ENCODE data around the gene COL25A1.

DNA sequence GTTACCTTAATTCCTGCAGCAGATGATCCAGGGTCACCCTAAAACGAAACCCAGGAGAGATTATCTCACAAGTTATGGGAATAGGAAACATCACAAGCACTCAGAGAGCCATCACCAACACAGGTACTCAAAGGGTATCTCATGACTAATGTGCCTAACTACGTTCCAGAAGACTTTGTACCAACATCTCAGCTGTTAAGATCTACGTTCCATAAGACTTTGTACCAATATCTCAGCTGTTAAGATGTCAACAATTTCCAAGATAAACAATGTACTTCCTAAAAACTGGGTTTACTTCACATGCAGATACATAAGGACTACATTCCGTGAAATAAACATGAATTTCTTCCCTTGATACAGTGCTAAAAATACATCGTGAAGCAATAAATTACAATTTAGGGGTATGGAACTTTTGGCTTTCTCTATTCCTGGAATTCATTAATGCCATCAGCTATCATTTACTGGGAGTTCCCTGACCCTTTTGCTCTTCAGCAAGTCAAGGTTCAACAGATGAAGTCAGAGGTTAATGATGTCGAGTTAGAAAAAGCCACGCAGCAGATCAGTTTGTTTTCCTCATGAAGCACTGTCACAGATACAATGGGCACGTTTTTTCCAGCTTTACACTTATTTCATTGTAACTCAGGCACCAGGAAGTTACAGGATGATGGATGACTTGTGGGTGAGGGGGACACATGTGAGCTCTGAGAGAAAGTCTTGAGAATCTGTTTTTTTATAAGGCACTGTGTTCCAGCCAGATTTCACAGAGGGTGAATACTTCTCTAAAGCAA is 412.6 kb downstream of the COL25A1 start:
- TF ChIP-seq, protein P1, sequence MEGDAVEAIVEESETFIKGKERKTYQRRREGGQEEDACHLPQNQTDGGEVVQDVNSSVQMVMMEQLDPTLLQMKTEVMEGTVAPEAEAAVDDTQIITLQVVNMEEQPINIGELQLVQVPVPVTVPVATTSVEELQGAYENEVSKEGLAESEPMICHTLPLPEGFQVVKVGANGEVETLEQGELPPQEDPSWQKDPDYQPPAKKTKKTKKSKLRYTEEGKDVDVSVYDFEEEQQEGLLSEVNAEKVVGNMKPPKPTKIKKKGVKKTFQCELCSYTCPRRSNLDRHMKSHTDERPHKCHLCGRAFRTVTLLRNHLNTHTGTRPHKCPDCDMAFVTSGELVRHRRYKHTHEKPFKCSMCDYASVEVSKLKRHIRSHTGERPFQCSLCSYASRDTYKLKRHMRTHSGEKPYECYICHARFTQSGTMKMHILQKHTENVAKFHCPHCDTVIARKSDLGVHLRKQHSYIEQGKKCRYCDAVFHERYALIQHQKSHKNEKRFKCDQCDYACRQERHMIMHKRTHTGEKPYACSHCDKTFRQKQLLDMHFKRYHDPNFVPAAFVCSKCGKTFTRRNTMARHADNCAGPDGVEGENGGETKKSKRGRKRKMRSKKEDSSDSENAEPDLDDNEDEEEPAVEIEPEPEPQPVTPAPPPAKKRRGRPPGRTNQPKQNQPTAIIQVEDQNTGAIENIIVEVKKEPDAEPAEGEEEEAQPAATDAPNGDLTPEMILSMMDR (IDR thresholded peaks at IDR 0.05): no peak
- TF ChIP-seq POLR2A (IDR thresholded peaks at IDR 0.05): no peak
